K562 (cell line): ENCODE measurements around the gene C2CD4B. TPM values are rescaled to one million over a fixed set of nuclear protein-coding genes. Genes with fewer than 3 reads are reported as not detected.

Experiments used
- ATAC-seq: fragments of 200-7000 bp; cut with Tn5 transposase; 3 replicates; pipeline ENCODE4 v1.9.1; 2020; ENCODE audit warnings: moderate library complexity
- BruUV-seq: library from RNA; stranded (reverse); fragments of 400-500 nt; replicated peaks from 2 replicates; lab custom pipeline; 2021; lab: Mats Ljungman, UMichigan
- CTCF ChIA-PET: fragments of 300-600 bp; formaldehyde crosslinking; extraction: SDS; loops from one replicate; lab custom pipeline; 2021; ENCODE audit warnings: low intra/inter-chr PET ratio; lab: Yijun Ruan, JAX
- POLR2A ChIA-PET: fragments of 300-600, 350-650 bp; sonication (Branson Sonifier 250); formaldehyde crosslinking; extraction: SDS; loops from one replicate; lab custom pipeline; 2021; ENCODE audit warnings: antibody characterized with exemption, inconsistent platforms; lab: Yijun Ruan, JAX
- DNase-seq, 4 experiments: peaks; one replicate each; pipeline versions ENCODE4 v3.0.0 to v3.0.0-alpha.2; 2011 to 2018; ENCODE audit warnings: low spot score in 3 of 4, mixed read lengths in 3 of 4; ENCODE audit errors: extremely low read depth in 1 of 4
- FAIRE-seq: peaks from 2 replicates; lab custom pipeline; 2011; peaks lifted over from hg19 to GRCh38; lab: Jason Lieb, UNC
- H2AFZ ChIP-seq: 2 replicates; pipeline ENCODE4 v1.6.0; 2011; ENCODE audit warnings: low read depth, low read length, control low read depth, inconsistent platforms
- H3K27ac ChIP-seq: fragments of 200-600 bp; 3 replicates; pipeline ENCODE4 v1.8.0; 2011; ENCODE audit warnings: low read depth, mild to moderate bottlenecking, control low read depth, inconsistent platforms, low read length, moderate library complexity, mixed read lengths; ENCODE audit errors: extremely low read depth
- H3K27me3 ChIP-seq, 2 experiments: fragments of 300-600 bp in 1 of 2; 2 replicates in 1 of 2; 3 replicates in 1 of 2; pipeline versions ENCODE4 v1.6.0 to v1.8.0; 2011; ENCODE audit warnings: inconsistent platforms in 2 of 2, low read length in 2 of 2, mild to moderate bottlenecking in 1 of 2, mixed read lengths in 1 of 2, moderate library complexity in 1 of 2; ENCODE audit not compliant: control insufficient read depth in 2 of 2, insufficient read depth in 2 of 2
- H3K36me3 ChIP-seq: fragments of 300-600 bp; 3 replicates; pipeline ENCODE4 v1.8.0; 2011; ENCODE audit warnings: mild to moderate bottlenecking, low read length, inconsistent platforms; ENCODE audit not compliant: control insufficient read depth, insufficient read depth
- H3K4me1 ChIP-seq, 2 experiments: fragments of 200-600 bp in 1 of 2; replicated peaks in 1 of 2; 2 replicates in 1 of 2; 3 replicates in 1 of 2; pipeline versions ENCODE4 v1.5.1 to v1.8.0; 2011; ENCODE audit warnings: inconsistent platforms in 2 of 2, low read length in 2 of 2, mild to moderate bottlenecking in 1 of 2, mixed read lengths in 1 of 2, moderate library complexity in 1 of 2; ENCODE audit not compliant: control insufficient read depth in 2 of 2, insufficient read depth in 2 of 2
- H3K4me2 ChIP-seq: 2 replicates; pipeline ENCODE4 v1.6.1; 2011; ENCODE audit warnings: low read length, control low read depth, inconsistent platforms, mixed read lengths; ENCODE audit not compliant: insufficient read depth
- H3K4me3 ChIP-seq: fragments of 200-600 bp; sonication (generic), shearing (Covaris generic); 2 replicates; pipeline ENCODE4 v1.5.1; 2016; ENCODE audit warnings: control low read depth, inconsistent platforms
- H3K79me2 ChIP-seq: fragments of 200-600 bp; 3 replicates; pipeline ENCODE4 v1.8.0; 2011; ENCODE audit warnings: low read length, inconsistent platforms; ENCODE audit not compliant: control insufficient read depth, insufficient read depth
- H3K9ac ChIP-seq, 2 experiments: 2 replicates each; pipeline versions ENCODE4 v1.6.0 to v1.6.1; 2011; ENCODE audit warnings: low read depth in 2 of 2, low read length in 2 of 2, control low read depth in 1 of 2, inconsistent platforms in 1 of 2, mild to moderate bottlenecking in 1 of 2, mixed read lengths in 1 of 2; ENCODE audit not compliant: insufficient read depth in 1 of 2
- H3K9me1 ChIP-seq: one replicate; pipeline ENCODE4 v1.6.0; 2011; ENCODE audit warnings: inconsistent platforms, mild to moderate bottlenecking, low read length, moderate library complexity; ENCODE audit not compliant: control insufficient read depth, insufficient read depth
- H3K9me3 ChIP-seq: replicated peaks from 2 replicates; pipeline ENCODE4 v1.5.1; 2011; ENCODE audit warnings: low read depth, low read length, inconsistent platforms; ENCODE audit not compliant: control insufficient read depth, insufficient read depth
- H4K20me1 ChIP-seq: replicated peaks from 2 replicates; pipeline ENCODE4 v1.6.1; 2011; ENCODE audit warnings: low read length, inconsistent platforms, mixed read lengths; ENCODE audit not compliant: control insufficient read depth, insufficient read depth
- ZNF324 ChIP-seq: fragments of 250-450 bp; sonication (Bioruptor Pico); IDR thresholded peaks from 2 replicates; pipeline ENCODE4 v1.4.0; 2020; ENCODE audit warnings: mild to moderate bottlenecking
- ZNF766 ChIP-seq: fragments of 200-800 bp; sonication (Bioruptor generic); conservative IDR thresholded peaks from 2 replicates; pipeline ENCODE4 v1.6.1; 2016; ENCODE audit warnings: missing genetic modification characterization, missing compliant biosample characterization
- WGBS: fragments of 100-300 bp; shearing (Covaris generic); methylation state at CpG from one replicate; pipeline ENCODE4 v1.1.6; 2016; ENCODE audit warnings: low coverage, mixed read lengths; ENCODE audit not compliant: insufficient coverage; ENCODE audit errors: missing lambda C conversion rate; 5-methylcytosine and 5-hydroxymethylcytosine counted together
- in situ Hi-C: fragments of 300-500 bp; cut with MboI; formaldehyde crosslinking; loops from 4 replicates; pipeline ENCODE4 v1.15.0; 2018; ENCODE audit warnings: inconsistent platforms, mixed read lengths
- intact Hi-C: fragments of 100-400 bp; cut with micrococcal nuclease; formaldehyde crosslinking; loops from 2 replicates; pipeline ENCODE4 v1.14.2; 2022
- polyA plus RNA-seq, 8 experiments: library from polyadenylated mRNA; depleted of rRNA in 4 of 8; stranded (reverse) in 5 of 8; unstranded in 3 of 8; fragments of >200 nt; fragmentation: Nextera tagmentation in 2 of 8; fragmentation: Illumina TruSeq in 1 of 8; extraction: Ambion mirVana in 2 of 8; extraction: Trizol in 1 of 8; gene quantifications; 2 replicates each; pipeline versions ENCODE4 v1.2.1 to v1.2.3, GENCODE V29; 2011 to 2014; ENCODE audit warnings: inconsistent platforms in 1 of 8, missing spikeins in 1 of 8
- total RNA-seq, 7 experiments: library from RNA; depleted of rRNA in 6 of 7; stranded (reverse); fragments of >200 nt in 6 of 7; fragmentation: Illumina TruSeq in 2 of 7; extraction: Trizol in 2 of 7; gene quantifications; 2 replicates each; pipeline versions ENCODE4 v1.2.1 to v1.2.3, GENCODE V29; 2011 to 2021; ENCODE audit warnings: low replicate concordance in 1 of 7
- TF ChIP-seq, protein P1 (sequence below): fragments of 250-450 bp; sonication (Bioruptor Pico); IDR thresholded peaks from 2 replicates; pipeline ENCODE4 v1.5.0; 2021; ENCODE audit warnings: mild to moderate bottlenecking, moderate library complexity
- TF ChIP-seq, protein P2 (sequence below): fragments of 450-650 bp; IDR thresholded peaks from 2 replicates; pipeline ENCODE4 v1.6.1; 2016; ENCODE audit warnings: mild to moderate bottlenecking, moderate library complexity
- TF ChIP-seq, protein P3 (sequence below): sonication (generic); formaldehyde crosslinking; IDR thresholded peaks from 2 replicates; pipeline ENCODE4 v1.8.0; 2022; ENCODE audit warnings: mild to moderate bottlenecking, missing genetic modification reagents

C2CD4B gene
- total and polyA plus RNA-seq, 9 of the 15 experiments (the other 6 are each of a cell fraction or from before 2014, with no cell fraction given), result 0.11 TPM; not detected in 8

DNA sequence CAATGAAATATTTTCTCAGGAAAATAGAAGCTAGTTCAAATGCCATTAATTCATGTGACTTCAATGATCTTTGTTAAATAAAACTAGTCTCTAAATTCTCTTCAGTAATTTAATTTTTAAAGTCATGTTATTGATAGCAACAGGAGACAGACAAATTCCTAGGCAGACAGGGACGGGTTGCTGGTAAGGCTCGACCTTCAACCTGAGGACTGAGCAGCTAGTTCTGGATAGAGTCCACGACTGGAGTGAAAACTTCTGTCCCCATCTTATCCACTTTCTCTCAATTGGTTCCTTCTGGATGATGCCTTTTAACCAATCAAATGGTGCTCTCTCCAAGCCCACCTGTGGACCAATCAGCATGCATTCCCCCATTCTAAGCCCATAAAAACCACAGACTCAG, 43.8 kb upstream of the C2CD4B start:
- Histone ChIP-seq H3K9me3 (no peaks in the 10 kb centered on the region), H3K36me3 (no peaks in the 10 kb centered on the region), H3K9ac (no peak overlapping the region), H3K27ac (no peak overlapping the region), H3K27me3 (no peaks in the 10 kb centered on the region), H4K20me1 (no peaks in the 10 kb centered on the region), H3K4me3 (no peak overlapping the region), H3K4me2 (no peak overlapping the region), H2AFZ (no peak overlapping the region), H3K4me1 (no peaks in the 10 kb centered on the region), H3K79me2 (no peaks in the 10 kb centered on the region), H3K9me1 (no peaks in the 10 kb centered on the region)
- POLR2A ChIA-PET, result no interaction called here
- intact Hi-C loops (no loop called here), in situ Hi-C loops (no loop called here)
- BruUV-seq, result no TSS peak
- 0% methylated on average over 3 of the region's 3 CpGs for WGBS
- FAIRE-seq (no peak), DNase-seq (no peak), ATAC-seq (no peak)
- CTCF ChIA-PET, result no interaction called here
- TF ChIP-seq, protein P1, sequence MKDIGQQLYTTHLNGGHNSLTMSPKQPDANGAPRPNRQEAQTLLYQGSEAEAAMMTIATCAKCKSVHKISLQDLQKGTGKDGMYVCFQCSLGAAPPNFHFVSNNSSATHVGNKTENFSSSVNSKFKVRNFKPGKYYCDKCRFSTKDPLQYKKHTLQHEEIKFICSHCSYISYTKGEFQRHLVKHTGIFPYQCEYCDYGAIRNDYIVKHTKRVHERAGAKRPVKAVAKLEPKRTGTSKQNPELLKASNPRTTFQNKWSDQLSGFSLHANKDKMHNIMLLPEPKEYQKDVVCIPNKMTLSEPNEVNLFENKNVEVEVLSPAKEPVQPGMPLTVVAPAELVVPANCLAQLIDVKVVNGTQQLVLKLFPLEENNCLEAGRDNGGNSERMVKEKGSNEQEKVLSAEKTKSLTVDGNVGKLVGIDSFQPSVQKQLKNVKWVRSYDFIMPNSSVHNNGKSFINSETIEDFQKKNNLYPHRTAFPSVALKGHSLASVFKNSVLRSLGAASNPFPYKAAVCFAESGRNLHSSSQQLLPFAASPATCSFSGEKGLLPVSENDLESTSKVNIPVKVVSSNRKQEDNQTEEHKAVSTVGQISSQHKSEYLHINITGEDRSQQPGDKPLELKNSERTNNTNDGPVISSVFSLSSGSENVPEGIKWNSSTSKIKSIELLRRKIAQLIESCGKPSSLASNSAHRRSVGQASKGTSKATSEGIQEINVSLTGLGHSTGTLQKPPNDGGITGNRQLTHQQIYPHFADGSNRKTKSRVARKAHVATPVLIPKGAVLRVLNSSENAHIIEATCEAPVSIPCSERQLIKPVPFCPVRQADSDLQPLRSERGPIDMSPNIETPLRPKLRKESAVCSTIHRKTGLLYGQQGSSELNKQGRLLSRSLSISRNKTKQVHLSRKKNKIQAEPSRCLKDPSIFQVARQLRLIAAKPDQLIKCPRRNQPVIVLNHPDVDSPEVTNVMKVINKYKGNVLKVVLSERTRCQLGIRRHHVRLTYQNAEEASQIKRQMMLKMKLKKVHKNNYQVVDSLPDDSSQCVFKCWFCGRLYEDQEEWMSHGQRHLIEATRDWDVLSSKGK (CRISPR knock-in tag), result no peak
- TF ChIP-seq, protein P2, sequence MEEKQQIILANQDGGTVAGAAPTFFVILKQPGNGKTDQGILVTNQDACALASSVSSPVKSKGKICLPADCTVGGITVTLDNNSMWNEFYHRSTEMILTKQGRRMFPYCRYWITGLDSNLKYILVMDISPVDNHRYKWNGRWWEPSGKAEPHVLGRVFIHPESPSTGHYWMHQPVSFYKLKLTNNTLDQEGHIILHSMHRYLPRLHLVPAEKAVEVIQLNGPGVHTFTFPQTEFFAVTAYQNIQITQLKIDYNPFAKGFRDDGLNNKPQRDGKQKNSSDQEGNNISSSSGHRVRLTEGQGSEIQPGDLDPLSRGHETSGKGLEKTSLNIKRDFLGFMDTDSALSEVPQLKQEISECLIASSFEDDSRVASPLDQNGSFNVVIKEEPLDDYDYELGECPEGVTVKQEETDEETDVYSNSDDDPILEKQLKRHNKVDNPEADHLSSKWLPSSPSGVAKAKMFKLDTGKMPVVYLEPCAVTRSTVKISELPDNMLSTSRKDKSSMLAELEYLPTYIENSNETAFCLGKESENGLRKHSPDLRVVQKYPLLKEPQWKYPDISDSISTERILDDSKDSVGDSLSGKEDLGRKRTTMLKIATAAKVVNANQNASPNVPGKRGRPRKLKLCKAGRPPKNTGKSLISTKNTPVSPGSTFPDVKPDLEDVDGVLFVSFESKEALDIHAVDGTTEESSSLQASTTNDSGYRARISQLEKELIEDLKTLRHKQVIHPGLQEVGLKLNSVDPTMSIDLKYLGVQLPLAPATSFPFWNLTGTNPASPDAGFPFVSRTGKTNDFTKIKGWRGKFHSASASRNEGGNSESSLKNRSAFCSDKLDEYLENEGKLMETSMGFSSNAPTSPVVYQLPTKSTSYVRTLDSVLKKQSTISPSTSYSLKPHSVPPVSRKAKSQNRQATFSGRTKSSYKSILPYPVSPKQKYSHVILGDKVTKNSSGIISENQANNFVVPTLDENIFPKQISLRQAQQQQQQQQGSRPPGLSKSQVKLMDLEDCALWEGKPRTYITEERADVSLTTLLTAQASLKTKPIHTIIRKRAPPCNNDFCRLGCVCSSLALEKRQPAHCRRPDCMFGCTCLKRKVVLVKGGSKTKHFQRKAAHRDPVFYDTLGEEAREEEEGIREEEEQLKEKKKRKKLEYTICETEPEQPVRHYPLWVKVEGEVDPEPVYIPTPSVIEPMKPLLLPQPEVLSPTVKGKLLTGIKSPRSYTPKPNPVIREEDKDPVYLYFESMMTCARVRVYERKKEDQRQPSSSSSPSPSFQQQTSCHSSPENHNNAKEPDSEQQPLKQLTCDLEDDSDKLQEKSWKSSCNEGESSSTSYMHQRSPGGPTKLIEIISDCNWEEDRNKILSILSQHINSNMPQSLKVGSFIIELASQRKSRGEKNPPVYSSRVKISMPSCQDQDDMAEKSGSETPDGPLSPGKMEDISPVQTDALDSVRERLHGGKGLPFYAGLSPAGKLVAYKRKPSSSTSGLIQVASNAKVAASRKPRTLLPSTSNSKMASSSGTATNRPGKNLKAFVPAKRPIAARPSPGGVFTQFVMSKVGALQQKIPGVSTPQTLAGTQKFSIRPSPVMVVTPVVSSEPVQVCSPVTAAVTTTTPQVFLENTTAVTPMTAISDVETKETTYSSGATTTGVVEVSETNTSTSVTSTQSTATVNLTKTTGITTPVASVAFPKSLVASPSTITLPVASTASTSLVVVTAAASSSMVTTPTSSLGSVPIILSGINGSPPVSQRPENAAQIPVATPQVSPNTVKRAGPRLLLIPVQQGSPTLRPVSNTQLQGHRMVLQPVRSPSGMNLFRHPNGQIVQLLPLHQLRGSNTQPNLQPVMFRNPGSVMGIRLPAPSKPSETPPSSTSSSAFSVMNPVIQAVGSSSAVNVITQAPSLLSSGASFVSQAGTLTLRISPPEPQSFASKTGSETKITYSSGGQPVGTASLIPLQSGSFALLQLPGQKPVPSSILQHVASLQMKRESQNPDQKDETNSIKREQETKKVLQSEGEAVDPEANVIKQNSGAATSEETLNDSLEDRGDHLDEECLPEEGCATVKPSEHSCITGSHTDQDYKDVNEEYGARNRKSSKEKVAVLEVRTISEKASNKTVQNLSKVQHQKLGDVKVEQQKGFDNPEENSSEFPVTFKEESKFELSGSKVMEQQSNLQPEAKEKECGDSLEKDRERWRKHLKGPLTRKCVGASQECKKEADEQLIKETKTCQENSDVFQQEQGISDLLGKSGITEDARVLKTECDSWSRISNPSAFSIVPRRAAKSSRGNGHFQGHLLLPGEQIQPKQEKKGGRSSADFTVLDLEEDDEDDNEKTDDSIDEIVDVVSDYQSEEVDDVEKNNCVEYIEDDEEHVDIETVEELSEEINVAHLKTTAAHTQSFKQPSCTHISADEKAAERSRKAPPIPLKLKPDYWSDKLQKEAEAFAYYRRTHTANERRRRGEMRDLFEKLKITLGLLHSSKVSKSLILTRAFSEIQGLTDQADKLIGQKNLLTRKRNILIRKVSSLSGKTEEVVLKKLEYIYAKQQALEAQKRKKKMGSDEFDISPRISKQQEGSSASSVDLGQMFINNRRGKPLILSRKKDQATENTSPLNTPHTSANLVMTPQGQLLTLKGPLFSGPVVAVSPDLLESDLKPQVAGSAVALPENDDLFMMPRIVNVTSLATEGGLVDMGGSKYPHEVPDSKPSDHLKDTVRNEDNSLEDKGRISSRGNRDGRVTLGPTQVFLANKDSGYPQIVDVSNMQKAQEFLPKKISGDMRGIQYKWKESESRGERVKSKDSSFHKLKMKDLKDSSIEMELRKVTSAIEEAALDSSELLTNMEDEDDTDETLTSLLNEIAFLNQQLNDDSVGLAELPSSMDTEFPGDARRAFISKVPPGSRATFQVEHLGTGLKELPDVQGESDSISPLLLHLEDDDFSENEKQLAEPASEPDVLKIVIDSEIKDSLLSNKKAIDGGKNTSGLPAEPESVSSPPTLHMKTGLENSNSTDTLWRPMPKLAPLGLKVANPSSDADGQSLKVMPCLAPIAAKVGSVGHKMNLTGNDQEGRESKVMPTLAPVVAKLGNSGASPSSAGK, result no peak
- TF ChIP-seq ZNF766 (no peak), ZNF324 (no peak)
- TF ChIP-seq, protein P3, sequence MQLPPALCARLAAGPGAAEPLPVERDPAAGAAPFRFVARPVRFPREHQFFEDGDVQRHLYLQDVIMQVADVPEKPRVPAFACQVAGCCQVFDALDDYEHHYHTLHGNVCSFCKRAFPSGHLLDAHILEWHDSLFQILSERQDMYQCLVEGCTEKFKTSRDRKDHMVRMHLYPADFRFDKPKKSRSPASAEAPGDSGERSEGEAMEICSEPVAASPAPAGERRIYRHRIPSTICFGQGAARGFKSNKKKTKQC, result no peak
